Measurements from ENCODE around the gene ZMYM1. TPM values are rescaled to one million over a fixed set of nuclear protein-coding genes. Genes with fewer than 3 reads are reported as not detected.
A peak's percentile ranks its signal among the peaks of the same experiment; 100 is the strongest.

The ZMYM1 gene
- total and polyA plus RNA-seq, 2 experiments from 2014 or later = 37.4 to 51.0 TPM

- TF ChIP-seq ZNF462 (CRISPR knock-in tag; IDR thresholded peaks at IDR 0.05) (no peak), ZNF114 (CRISPR knock-in tag; IDR thresholded peaks at IDR 0.05) (no peak), JUNB (IDR thresholded peaks at IDR 0.05; ENCODE audit: unreplicated experiment) (no peak), CREB1 (CRISPR knock-in tag; IDR thresholded peaks at IDR 0.05; ENCODE audit: low read depth) (no peak), ETS1 (IDR thresholded peaks at IDR 0.05) (no peak), ZNF331 (CRISPR knock-in tag; IDR thresholded peaks at IDR 0.05; ENCODE audit: low read depth) (no peak), STAT1 (IDR thresholded peaks at IDR 0.05; ENCODE audit: unreplicated experiment) (no peak)
These were observed 48.8 kb upstream of the ZMYM1 start (continued) for GRCh38 chr1:35030338-35030737.

- Histone ChIP-seq H3K27me3 (ENCODE audit: insufficient read depth) (no peaks in the 10 kb centered on the region), H3K27ac (ENCODE audit: low read depth) (peak overlapping the region; percentile 86), H2AFZ (peak overlapping the region; percentile 98), H3K4me1 (ENCODE audit: insufficient read depth) (no peaks in the 10 kb centered on the region), H3K36me3 (ENCODE audit: insufficient read depth) (no peaks in the 10 kb centered on the region; the same call in 1 of the 2 replicates), H3K4me3 (peak overlapping the region; percentile 90), H3F3A (replicated peaks; ENCODE audit: low read depth) (no peaks in the 10 kb centered on the region), H4K20me1 (replicated peaks; ENCODE audit: insufficient read depth) (no peaks in the 10 kb centered on the region), H3K79me2 (replicated peaks; ENCODE audit: insufficient read depth) (peaks cover 18% of the 10 kb centered on the region), H3K4me2 (peak overlapping the region; percentile 84), H3K9me2 (ENCODE audit: insufficient read depth) (0 out of 2 replicates have a peak, but pooled peaks cover 2% of the 10 kb centered on the region)
- H3K4me1 Mint-ChIP-seq = peaks cover 6% of the 10 kb centered on the region; the same call in 1 of the 3 replicates
- DNase-seq (ENCODE audit: low spot score) = peak; percentile 57
- peak overlapping the region; percentile 99 for H3K4me3 Mint-ChIP-seq
- H3K36me3 Mint-ChIP-seq (ENCODE audit: low read depth) = peaks cover 20% of the 10 kb centered on the region; the same call in 2 of the 3 replicates
- peak overlapping the region; percentile 99 for H3K27ac Mint-ChIP-seq
- peak; percentile 62 for ATAC-seq
- peaks cover 6% of the 10 kb centered on the region for H3K27me3 Mint-ChIP-seq (ENCODE audit: insufficient read depth, low read depth, poor library complexity)
- peaks cover 22% of the 10 kb centered on the region; the same call in 2 of the 3 replicates for H3K9me3 Mint-ChIP-seq
- TF ChIP-seq ETS1 (IDR thresholded peaks at IDR 0.05) (no peak), EZH2phosphoT487 (IDR thresholded peaks at IDR 0.05; ENCODE audit: unreplicated experiment) (no peak), EZH2 (IDR thresholded peaks at IDR 0.05; ENCODE audit: low read depth, unreplicated experiment) (no peak), REST (IDR thresholded peaks at IDR 0.05; ENCODE audit: unreplicated experiment) (no peak), NANOG (IDR thresholded peaks at IDR 0.05; ENCODE audit: borderline replicate concordance) (no peak)
These were observed 48.3 kb upstream of the ZMYM1 start for GRCh38 chr1:35030756-35031446.
